Tibial nerve (tissue), 3 donors: Measurements from ENCODE around the gene LMCD1.

Experiments
- POLR2A ChIP-seq, 2 donors: fragments of 450-650 bp; IDR thresholded peaks; one replicate each; pipeline ENCODE4 v1.6.1; 2017; ENCODE audit warnings: antibody characterized with exemption in 2 of 2, mild to moderate bottlenecking in 2 of 2, moderate library complexity in 2 of 2
- TF ChIP-seq, protein P1 (sequence below), 5 experiments: fragments of 200-600 bp in 3 of 5; fragments of 450-650 bp in 2 of 5; sonication (generic) in 3 of 5; IDR thresholded peaks; one replicate each; pipeline ENCODE4 v1.5.1; 2016 to 2019; ENCODE audit warnings: antibody characterized with exemption in 5 of 5, mild to moderate bottlenecking in 3 of 5, moderate library complexity in 2 of 5

- TF ChIP-seq, protein P1, sequence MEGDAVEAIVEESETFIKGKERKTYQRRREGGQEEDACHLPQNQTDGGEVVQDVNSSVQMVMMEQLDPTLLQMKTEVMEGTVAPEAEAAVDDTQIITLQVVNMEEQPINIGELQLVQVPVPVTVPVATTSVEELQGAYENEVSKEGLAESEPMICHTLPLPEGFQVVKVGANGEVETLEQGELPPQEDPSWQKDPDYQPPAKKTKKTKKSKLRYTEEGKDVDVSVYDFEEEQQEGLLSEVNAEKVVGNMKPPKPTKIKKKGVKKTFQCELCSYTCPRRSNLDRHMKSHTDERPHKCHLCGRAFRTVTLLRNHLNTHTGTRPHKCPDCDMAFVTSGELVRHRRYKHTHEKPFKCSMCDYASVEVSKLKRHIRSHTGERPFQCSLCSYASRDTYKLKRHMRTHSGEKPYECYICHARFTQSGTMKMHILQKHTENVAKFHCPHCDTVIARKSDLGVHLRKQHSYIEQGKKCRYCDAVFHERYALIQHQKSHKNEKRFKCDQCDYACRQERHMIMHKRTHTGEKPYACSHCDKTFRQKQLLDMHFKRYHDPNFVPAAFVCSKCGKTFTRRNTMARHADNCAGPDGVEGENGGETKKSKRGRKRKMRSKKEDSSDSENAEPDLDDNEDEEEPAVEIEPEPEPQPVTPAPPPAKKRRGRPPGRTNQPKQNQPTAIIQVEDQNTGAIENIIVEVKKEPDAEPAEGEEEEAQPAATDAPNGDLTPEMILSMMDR (IDR thresholded peaks at IDR 0.05): no peak
- TF ChIP-seq POLR2A (IDR thresholded peaks at IDR 0.05): no peak
These were observed 39.9 kb downstream of the LMCD1 start for GRCh38 chr3:8541486-8541885.
